ENCODE results near the gene PPBP.

PPBP gene

GRCh38 chr4:73988061-73988460, at the start of gene PPBP:
TSS of gene PPBP (minus strand) at chr4:73988190. CDS start at chr4:73988103, 87 bp downstream.
- DNase-seq (ENCODE audit: low spot score), result no peak

GRCh38 chr4:74037076-74037955, 49.3 kb upstream of the PPBP start:
- no peak for DNase-seq (ENCODE audit: low spot score)

GRCh38 chr4:74033739-74034138, 45.7 kb upstream of the PPBP start:
- DNase-seq (ENCODE audit: low spot score), result no peak

- no peak for DNase-seq (ENCODE audit: low spot score)
These were observed 44.1 kb upstream of the PPBP start for GRCh38 chr4:74032064-74032463.

- no peak for DNase-seq (ENCODE audit: low spot score)
These were observed 43.6 kb upstream of the PPBP start for GRCh38 chr4:74031576-74031975.

- no peak for DNase-seq (ENCODE audit: low spot score)
These were observed 42.3 kb upstream of the PPBP start for GRCh38 chr4:74030285-74030684.

GRCh38 chr4:74028504-74028903, 40.5 kb upstream of the PPBP start:
- DNase-seq (ENCODE audit: low spot score), result no peak

- no peak for DNase-seq (ENCODE audit: low spot score)
These were observed 35.7 kb upstream of the PPBP start for GRCh38 chr4:74023709-74024108.

- DNase-seq (ENCODE audit: low spot score), result no peak
These were observed 33.6 kb upstream of the PPBP start for GRCh38 chr4:74021601-74022000.

GRCh38 chr4:74018771-74019170, 30.8 kb upstream of the PPBP start:
- DNase-seq (ENCODE audit: low spot score), result no peak

- no peak for DNase-seq (ENCODE audit: low spot score)
These were observed 30.1 kb upstream of the PPBP start for GRCh38 chr4:74018116-74018515.

- no peak for DNase-seq (ENCODE audit: low spot score)
These were observed 28.1 kb upstream of the PPBP start for GRCh38 chr4:74016068-74016467.

GRCh38 chr4:74015126-74015780, 27.3 kb upstream of the PPBP start:
- no peak for DNase-seq (ENCODE audit: low spot score)

GRCh38 chr4:74014332-74014731, 26.3 kb upstream of the PPBP start:
- DNase-seq (ENCODE audit: low spot score), result no peak

GRCh38 chr4:74013264-74013663, 25.3 kb upstream of the PPBP start:
- no peak for DNase-seq (ENCODE audit: low spot score)

GRCh38 chr4:74012130-74012529, 24.1 kb upstream of the PPBP start:
- DNase-seq (ENCODE audit: low spot score), result no peak

GRCh38 chr4:74009307-74009706, 21.3 kb upstream of the PPBP start:
- no peak for DNase-seq (ENCODE audit: low spot score)

- DNase-seq (ENCODE audit: low spot score), result peak; percentile 37
These were observed 18.1 kb upstream of the PPBP start for GRCh38 chr4:74006009-74006476.

- DNase-seq (ENCODE audit: low spot score), result no peak
These were observed 17.5 kb upstream of the PPBP start for GRCh38 chr4:74005528-74005927.

GRCh38 chr4:74004668-74005067, 16.7 kb upstream of the PPBP start:
- DNase-seq (ENCODE audit: low spot score), result no peak

GRCh38 chr4:74000301-74000700, 12.3 kb upstream of the PPBP start:
- no peak for DNase-seq (ENCODE audit: low spot score)

GRCh38 chr4:73998040-73999011, 10.3 kb upstream of the PPBP start, which contains the start of gene CXCL5:
TSS of gene CXCL5 (minus strand) at chr4:73998677. CDS start at chr4:73998581, 96 bp downstream.
- peak; percentile 58 for DNase-seq (ENCODE audit: low spot score)

Data from AG20443 (cell line).